ENCODE measurements around the gene AGAP1. TPM values are rescaled to one million over a fixed set of nuclear protein-coding genes. Genes with fewer than 3 reads are reported as not detected.

AGAP1 gene
- total RNA-seq, 6 experiments from 2014 or later = 14.1 to 16.0 (median 15.1) TPM

- Mint-ChIP-seq H3K9me3 (no peaks in the 10 kb centered on the region; the same call in 1 of the 2 replicates), H3K4me1 (ENCODE audit: low read depth) (peaks cover 11% of the 10 kb centered on the region; the same call in 1 of the 2 replicates), H3K27ac (no peak overlapping the region), H3K4me3 (no peak overlapping the region), H3K36me3 (ENCODE audit: low read depth) (no peaks in the 10 kb centered on the region), H3K27me3 (ENCODE audit: insufficient read depth) (peaks cover 44% of the 10 kb centered on the region)
- TF ChIP-seq CTCF (IDR thresholded peaks at IDR 0.05) = no peak
- DNase-seq = no peak
These were observed 670.5 kb downstream of the AGAP1 start for GRCh38 chr2:236164201-236164924.

GRCh38 chr2:236164925-236165841 lies 671.3 kb downstream of the AGAP1 start:
- no peaks in the 10 kb centered on the region; the same call in 1 of the 2 replicates for H3K9me3 Mint-ChIP-seq
- no peak overlapping the region for H3K27ac Mint-ChIP-seq
- no peak for DNase-seq
- TF ChIP-seq CTCF (IDR thresholded peaks at IDR 0.05) = no peak
- H3K27me3 Mint-ChIP-seq (ENCODE audit: insufficient read depth) = peaks cover 50% of the 10 kb centered on the region
- no peak overlapping the region for H3K4me3 Mint-ChIP-seq
- peaks cover 11% of the 10 kb centered on the region; the same call in 1 of the 2 replicates for H3K4me1 Mint-ChIP-seq (ENCODE audit: low read depth)
- H3K36me3 Mint-ChIP-seq (ENCODE audit: low read depth) = no peaks in the 10 kb centered on the region

- peaks cover 11% of the 10 kb centered on the region; the same call in 1 of the 2 replicates for H3K4me1 Mint-ChIP-seq (ENCODE audit: low read depth)
These were observed 672.3 kb downstream of the AGAP1 start for GRCh38 chr2:236165842-236166795.

GRCh38 chr2:236166796-236167296 lies 673.0 kb downstream of the AGAP1 start:
- H3K9me3 Mint-ChIP-seq = no peaks in the 10 kb centered on the region; the same call in 1 of the 2 replicates
- H3K4me1 Mint-ChIP-seq (ENCODE audit: low read depth) = peaks cover 12% of the 10 kb centered on the region; the same call in 1 of the 2 replicates
- H3K27me3 Mint-ChIP-seq (ENCODE audit: insufficient read depth) = peaks cover 54% of the 10 kb centered on the region
- no peak overlapping the region for H3K27ac Mint-ChIP-seq
- no peaks in the 10 kb centered on the region for H3K36me3 Mint-ChIP-seq (ENCODE audit: low read depth)
- peak overlapping the region; percentile 75; the same call in 1 of the 2 replicates for H3K4me3 Mint-ChIP-seq
- DNase-seq = no peak
- no peak for TF ChIP-seq CTCF (IDR thresholded peaks at IDR 0.05)

More at GRCh38 chr2:236165842-236166795, 672.3 kb downstream of the AGAP1 start:
- H3K27me3 Mint-ChIP-seq (ENCODE audit: insufficient read depth) = peaks cover 53% of the 10 kb centered on the region
- TF ChIP-seq CTCF (IDR thresholded peaks at IDR 0.05) = no peak
- no peaks in the 10 kb centered on the region; the same call in 1 of the 2 replicates for H3K9me3 Mint-ChIP-seq
- no peak overlapping the region for H3K27ac Mint-ChIP-seq
- H3K36me3 Mint-ChIP-seq (ENCODE audit: low read depth) = no peaks in the 10 kb centered on the region
- DNase-seq = no peak
- peak overlapping the region; percentile 75 for H3K4me3 Mint-ChIP-seq

All from HFFc6 (cell line).